Loucy (cell line): ENCODE data around the gene HOXC4.

Experiments
- H2AFZ ChIP-seq: fragments of 200-600 bp; sonication (generic); 2 replicates; pipeline ENCODE4 v1.6.0; 2016; ENCODE audit warnings: antibody characterized with exemption, mild to moderate bottlenecking, low read length, moderate library complexity
- H3F3A ChIP-seq: fragments of 200-600 bp; 2 replicates; pipeline ENCODE4 v1.6.0; 2016; ENCODE audit warnings: antibody characterized with exemption, low read depth, mild to moderate bottlenecking
- H3K27me3 ChIP-seq: fragments of 200-600 bp; sonication (generic); 2 replicates; pipeline ENCODE4 v1.6.1; 2014; ENCODE audit warnings: low read length, mild to moderate bottlenecking; ENCODE audit not compliant: insufficient read depth, poor library complexity, severe bottlenecking
- H3K36me3 ChIP-seq: fragments of 200-600 bp; sonication (generic); 2 replicates; pipeline ENCODE4 v1.6.1; 2016; ENCODE audit warnings: low read length; ENCODE audit not compliant: insufficient read depth
- H3K4me1 ChIP-seq: fragments of 200-600 bp; sonication (generic); 2 replicates; pipeline ENCODE4 v1.5.1; 2014; ENCODE audit warnings: low read length, mild to moderate bottlenecking; ENCODE audit not compliant: insufficient read depth, poor library complexity, severe bottlenecking
- H3K4me2 ChIP-seq: fragments of 200-600 bp; sonication (generic); 2 replicates; pipeline ENCODE4 v1.6.0; 2014; ENCODE audit warnings: antibody characterized with exemption, low read length, low read depth, mild to moderate bottlenecking; ENCODE audit not compliant: poor library complexity, severe bottlenecking
- H3K4me3 ChIP-seq: fragments of 200-600 bp; sonication (generic); 2 replicates; pipeline ENCODE4 v1.5.1; 2014; ENCODE audit warnings: low read length, mild to moderate bottlenecking, mixed read lengths; ENCODE audit not compliant: poor library complexity, severe bottlenecking
- H3K79me2 ChIP-seq: fragments of 200-600 bp; sonication (generic); 2 replicates; pipeline ENCODE4 v1.6.1; 2014; ENCODE audit warnings: low read length; ENCODE audit not compliant: insufficient read depth
- H3K9ac ChIP-seq: fragments of 200-600 bp; sonication (generic); 2 replicates; pipeline ENCODE4 v1.6.0; 2014; ENCODE audit warnings: mild to moderate bottlenecking, low read depth, low read length, moderate library complexity; ENCODE audit not compliant: poor library complexity, severe bottlenecking
- H3K9me2 ChIP-seq: fragments of 200-600 bp; sonication (generic); replicated peaks from 2 replicates; pipeline ENCODE4 v1.6.1; 2016; ENCODE audit warnings: low read depth, low read length, mixed read lengths
- H3K9me3 ChIP-seq: fragments of 200-600 bp; sonication (generic); 2 replicates; pipeline ENCODE4 v1.6.1; 2014; ENCODE audit warnings: mild to moderate bottlenecking, antibody characterized with exemption, low read length, low read depth; ENCODE audit not compliant: insufficient read depth
- H4K20me1 ChIP-seq: fragments of 200-600 bp; sonication (generic); 2 replicates; pipeline ENCODE4 v1.6.0; 2014; ENCODE audit warnings: antibody characterized with exemption, low read length, mild to moderate bottlenecking; ENCODE audit not compliant: insufficient read depth, poor library complexity, severe bottlenecking
- CTCF ChIP-seq: fragments of 200-600 bp; sonication (generic); conservative IDR thresholded peaks from 2 replicates; pipeline ENCODE4 v1.5.1; 2014; ENCODE audit warnings: mild to moderate bottlenecking, antibody characterized with exemption, low read length
- EZH2phosphoT487 ChIP-seq: fragments of 200-600 bp; IDR thresholded peaks from 2 replicates; pipeline ENCODE4 v1.6.1; 2018; ENCODE audit warnings: antibody characterized with exemption, mild to moderate bottlenecking, moderate library complexity, borderline replicate concordance

Gene HOXC4

GRCh38 chr12:54034785-54035310, 18.8 kb upstream of the HOXC4 start:
- Histone ChIP-seq H3K79me2 (peaks cover 52% of the 10 kb centered on the region), H2AFZ (no peak overlapping the region), H3K9me3 (no peaks in the 10 kb centered on the region), H4K20me1 (peaks cover 29% of the 10 kb centered on the region), H3K9me2 (no peaks in the 10 kb centered on the region), H3F3A (peaks cover 20% of the 10 kb centered on the region), H3K4me1 (peaks cover 67% of the 10 kb centered on the region), H3K4me2 (peak overlapping the region; percentile 95), H3K4me3 (no peak overlapping the region), H3K36me3 (peaks cover 20% of the 10 kb centered on the region; the same call in 1 of the 2 replicates), H3K9ac (peak overlapping the region; percentile 85), H3K27me3 (no peaks in the 10 kb centered on the region)
- TF ChIP-seq CTCF (no peak), EZH2phosphoT487 (no peak)

- Histone ChIP-seq H4K20me1 (peaks cover 32% of the 10 kb centered on the region), H3K9ac (peak overlapping the region; percentile 85), H3K4me3 (peak overlapping the region; percentile 73), H2AFZ (no peak overlapping the region), H3K79me2 (peaks cover 61% of the 10 kb centered on the region), H3K4me2 (peak overlapping the region; percentile 95), H3K9me2 (no peaks in the 10 kb centered on the region), H3K27me3 (no peaks in the 10 kb centered on the region), H3K9me3 (no peaks in the 10 kb centered on the region), H3F3A (peaks cover 20% of the 10 kb centered on the region), H3K36me3 (peaks cover 12% of the 10 kb centered on the region; the same call in 1 of the 2 replicates), H3K4me1 (peaks cover 74% of the 10 kb centered on the region)
- TF ChIP-seq EZH2phosphoT487 (no peak), CTCF (no peak)
These were observed 17.9 kb upstream of the HOXC4 start for GRCh38 chr12:54035568-54036264.

GRCh38 chr12:54036620-54037359, 16.8 kb upstream of the HOXC4 start:
- peak overlapping the region; percentile 95 for H3K4me2 ChIP-seq
- H3K9me3 ChIP-seq = no peaks in the 10 kb centered on the region
- no peak overlapping the region for H2AFZ ChIP-seq
- peaks cover 3% of the 10 kb centered on the region; the same call in 1 of the 2 replicates for H3K36me3 ChIP-seq
- H3K9ac ChIP-seq = peak overlapping the region; percentile 85
- H3K9me2 ChIP-seq = no peaks in the 10 kb centered on the region
- peaks cover 19% of the 10 kb centered on the region for H3F3A ChIP-seq
- peaks cover 71% of the 10 kb centered on the region for H3K79me2 ChIP-seq
- no peaks in the 10 kb centered on the region for H3K27me3 ChIP-seq
- peaks cover 39% of the 10 kb centered on the region for H4K20me1 ChIP-seq
- TF ChIP-seq CTCF (peak; percentile 56), EZH2phosphoT487 (no peak)
- H3K4me3 ChIP-seq = peak overlapping the region; percentile 73
- peaks cover 80% of the 10 kb centered on the region for H3K4me1 ChIP-seq
